COLO829 (cell line): ENCODE measurements around the gene CKMT2.

ENCODE experiments used
- DNase-seq: peaks from one replicate; pipeline ENCODE4 v3.0.0; 2012; ENCODE audit warnings: low spot score

The CKMT2 gene

GRCh38 chr5:81216152-81216551, 17.0 kb upstream of the CKMT2 start:
- DNase-seq: no peak

GRCh38 chr5:81219389-81219788, 13.7 kb upstream of the CKMT2 start:
- no peak for DNase-seq

GRCh38 chr5:81222285-81222684, 10.8 kb upstream of the CKMT2 start:
- no peak for DNase-seq

- DNase-seq: no peak
Observed at GRCh38 chr5:81225463-81225862, 7.7 kb upstream of the CKMT2 start.

GRCh38 chr5:81226286-81226685, 6.8 kb upstream of the CKMT2 start:
- no peak for DNase-seq

- no peak for DNase-seq
Observed at GRCh38 chr5:81226949-81227348, 6.2 kb upstream of the CKMT2 start.

- DNase-seq: no peak
Observed at GRCh38 chr5:81228084-81228483, 5.0 kb upstream of the CKMT2 start.

GRCh38 chr5:81230416-81230815, 2.7 kb upstream of the CKMT2 start:
- no peak for DNase-seq

GRCh38 chr5:81232464-81233079, 550 bp upstream of the CKMT2 start:
- no peak for DNase-seq

- DNase-seq: no peak
Observed at GRCh38 chr5:81234299-81234698, 1.2 kb downstream of the CKMT2 start.

- DNase-seq: no peak
Observed at GRCh38 chr5:81234801-81235200, 1.7 kb downstream of the CKMT2 start.

- DNase-seq: no peak
Observed at GRCh38 chr5:81235287-81236072, 2.4 kb downstream of the CKMT2 start.

- no peak for DNase-seq
Observed at GRCh38 chr5:81238460-81238859, 5.3 kb downstream of the CKMT2 start.

GRCh38 chr5:81239613-81240012, 6.5 kb downstream of the CKMT2 start:
- no peak for DNase-seq

- DNase-seq: no peak
Observed at GRCh38 chr5:81241001-81241400, 7.9 kb downstream of the CKMT2 start.

GRCh38 chr5:81241961-81242648, 9.0 kb downstream of the CKMT2 start:
- no peak for DNase-seq

- DNase-seq: no peak
Observed at GRCh38 chr5:81242906-81243436, 9.8 kb downstream of the CKMT2 start.

GRCh38 chr5:81244451-81244850, 11.3 kb downstream of the CKMT2 start:
- DNase-seq: no peak

GRCh38 chr5:81245871-81246235, 12.7 kb downstream of the CKMT2 start:
- DNase-seq: no peak

GRCh38 chr5:81246697-81247096, 13.6 kb downstream of the CKMT2 start:
- no peak for DNase-seq

GRCh38 chr5:81247441-81247972, 14.4 kb downstream of the CKMT2 start:
- peak; percentile 28 for DNase-seq

GRCh38 chr5:81249240-81249639, 16.1 kb downstream of the CKMT2 start:
- DNase-seq: no peak

GRCh38 chr5:81250004-81250403, 16.9 kb downstream of the CKMT2 start:
- no peak for DNase-seq
